Eye (tissue), 1 donor: ENCODE results near the gene IL3.

Experiments
- DNase-seq: peaks from one replicate; pipeline ENCODE4 v3.0.0-alpha.2; 2015

Gene IL3

DNA sequence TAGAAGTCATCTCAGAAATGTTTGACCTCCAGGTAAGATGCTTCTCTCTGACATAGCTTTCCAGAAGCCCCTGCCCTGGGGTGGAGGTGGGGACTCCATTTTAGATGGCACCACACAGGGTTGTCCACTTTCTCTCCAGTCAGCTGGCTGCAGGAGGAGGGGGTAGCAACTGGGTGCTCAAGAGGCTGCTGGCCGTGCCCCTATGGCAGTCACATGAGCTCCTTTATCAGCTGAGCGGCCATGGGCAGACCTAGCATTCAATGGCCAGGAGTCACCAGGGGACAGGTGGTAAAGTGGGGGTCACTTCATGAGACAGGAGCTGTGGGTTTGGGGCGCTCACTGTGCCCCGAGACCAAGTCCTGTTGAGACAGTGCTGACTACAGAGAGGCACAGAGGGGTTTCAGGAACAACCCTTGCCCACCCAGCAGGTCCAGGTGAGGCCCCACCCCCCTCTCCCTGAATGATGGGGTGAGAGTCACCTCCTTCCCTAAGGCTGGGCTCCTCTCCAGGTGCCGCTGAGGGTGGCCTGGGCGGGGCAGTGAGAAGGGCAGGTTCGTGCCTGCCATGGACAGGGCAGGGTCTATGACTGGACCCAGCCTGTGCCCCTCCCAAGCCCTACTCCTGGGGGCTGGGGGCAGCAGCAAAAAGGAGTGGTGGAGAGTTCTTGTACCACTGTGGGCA lies 13.8 kb downstream of the IL3 start:
- DNase-seq = no peak

DNA sequence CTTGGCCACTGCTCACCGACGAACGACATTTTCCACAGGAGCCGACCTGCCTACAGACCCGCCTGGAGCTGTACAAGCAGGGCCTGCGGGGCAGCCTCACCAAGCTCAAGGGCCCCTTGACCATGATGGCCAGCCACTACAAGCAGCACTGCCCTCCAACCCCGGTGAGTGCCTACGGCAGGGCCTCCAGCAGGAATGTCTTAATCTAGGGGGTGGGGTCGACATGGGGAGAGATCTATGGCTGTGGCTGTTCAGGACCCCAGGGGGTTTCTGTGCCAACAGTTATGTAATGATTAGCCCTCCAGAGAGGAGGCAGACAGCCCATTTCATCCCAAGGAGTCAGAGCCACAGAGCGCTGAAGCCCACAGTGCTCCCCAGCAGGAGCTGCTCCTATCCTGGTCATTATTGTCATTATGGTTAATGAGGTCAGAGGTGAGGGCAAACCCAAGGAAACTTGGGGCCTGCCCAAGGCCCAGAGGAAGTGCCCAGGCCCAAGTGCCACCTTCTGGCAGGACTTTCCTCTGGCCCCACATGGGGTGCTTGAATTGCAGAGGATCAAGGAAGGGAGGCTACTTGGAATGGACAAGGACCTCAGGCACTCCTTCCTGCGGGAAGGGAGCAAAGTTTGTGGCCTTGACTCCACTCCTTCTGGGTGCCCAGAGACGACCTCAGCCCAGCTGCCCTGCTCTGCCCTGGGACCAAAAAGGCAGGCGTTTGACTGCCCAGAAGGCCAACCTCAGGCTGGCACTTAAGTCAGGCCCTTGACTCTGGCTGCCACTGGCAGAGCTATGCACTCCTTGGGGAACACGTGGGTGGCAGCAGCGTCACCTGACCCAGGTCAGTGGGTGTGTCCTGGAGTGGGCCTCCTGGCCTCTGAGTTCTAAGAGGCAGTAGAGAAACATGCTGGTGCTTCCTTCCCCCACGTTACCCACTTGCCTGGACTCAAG lies 14.6 kb downstream of the IL3 start:
- no peak for DNase-seq

DNA sequence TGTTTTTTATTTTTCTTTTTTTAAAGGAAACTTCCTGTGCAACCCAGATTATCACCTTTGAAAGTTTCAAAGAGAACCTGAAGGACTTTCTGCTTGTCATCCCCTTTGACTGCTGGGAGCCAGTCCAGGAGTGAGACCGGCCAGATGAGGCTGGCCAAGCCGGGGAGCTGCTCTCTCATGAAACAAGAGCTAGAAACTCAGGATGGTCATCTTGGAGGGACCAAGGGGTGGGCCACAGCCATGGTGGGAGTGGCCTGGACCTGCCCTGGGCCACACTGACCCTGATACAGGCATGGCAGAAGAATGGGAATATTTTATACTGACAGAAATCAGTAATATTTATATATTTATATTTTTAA lies 15.2 kb downstream of the IL3 start:
- DNase-seq = no peak

DNA sequence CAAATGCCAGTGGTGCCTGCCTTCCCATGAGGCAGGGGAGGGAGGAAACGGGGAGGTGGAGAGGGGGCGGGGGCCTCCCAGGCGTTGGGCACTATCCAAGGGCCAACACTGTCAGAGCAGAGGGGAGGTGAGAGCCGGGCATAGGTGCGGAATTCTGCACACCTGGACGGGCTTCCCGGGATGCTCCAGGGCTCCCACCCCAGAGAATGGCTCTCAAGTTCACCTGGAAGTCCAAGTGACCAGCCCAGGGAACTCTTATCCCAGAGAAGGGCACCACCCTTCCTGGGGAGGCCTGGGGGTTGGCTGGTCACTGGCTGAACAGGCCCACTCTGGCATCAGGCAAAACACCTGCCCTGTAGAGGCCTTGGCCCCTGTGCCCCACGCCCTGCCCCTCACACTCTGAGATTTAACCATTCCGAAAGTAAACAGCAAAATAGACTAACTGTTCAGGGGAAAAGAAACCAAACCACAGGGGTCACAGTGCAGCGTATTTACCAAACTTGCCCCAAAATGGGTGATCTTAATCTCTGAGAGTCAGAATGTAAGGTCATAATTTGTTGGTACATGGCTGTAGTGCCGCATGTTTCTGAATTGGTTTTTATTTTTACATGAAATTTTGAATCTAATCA lies 15.9 kb downstream of the IL3 start:
- DNase-seq = no peak

DNA sequence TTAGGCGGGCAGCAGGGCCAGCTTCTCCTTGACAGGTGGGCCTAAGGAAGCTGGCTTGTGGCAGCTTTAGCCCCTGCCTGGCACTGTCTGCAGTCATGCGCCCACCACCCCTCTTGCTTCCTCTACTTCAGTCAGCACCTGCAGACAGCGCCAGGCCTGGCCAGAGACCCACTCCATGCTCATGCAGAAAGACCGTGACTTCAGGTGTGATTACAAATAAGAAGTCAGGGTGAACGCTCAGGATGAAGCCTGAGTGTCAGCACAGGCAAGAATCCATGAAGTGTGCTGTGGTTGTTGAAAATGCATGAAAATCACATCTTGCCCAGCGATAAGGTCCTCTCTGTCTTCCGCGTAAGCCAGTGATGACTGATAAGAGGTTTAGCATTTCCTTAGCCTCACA lies 16.5 kb downstream of the IL3 start:
- no peak for DNase-seq

DNA sequence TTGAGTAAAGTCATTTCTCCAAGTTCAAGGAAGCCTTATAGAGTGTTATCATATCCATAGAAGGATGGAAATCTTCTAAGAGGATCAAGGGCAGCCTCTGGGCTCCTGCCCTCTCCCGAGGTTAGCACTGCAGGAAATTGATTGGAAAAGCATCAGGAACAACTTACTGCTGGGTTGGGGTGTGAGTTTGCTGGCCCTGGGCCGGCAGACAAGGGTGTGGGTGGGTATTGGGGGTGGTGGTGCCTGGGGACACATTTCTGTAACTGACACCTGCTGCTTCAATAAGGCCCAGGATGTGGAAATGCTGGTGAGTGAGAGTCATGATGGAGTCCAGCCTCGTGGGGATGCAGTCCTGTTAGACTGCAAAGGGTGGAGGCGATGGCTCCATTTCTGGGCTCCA lies 18.6 kb downstream of the IL3 start:
- no peak for DNase-seq

DNA sequence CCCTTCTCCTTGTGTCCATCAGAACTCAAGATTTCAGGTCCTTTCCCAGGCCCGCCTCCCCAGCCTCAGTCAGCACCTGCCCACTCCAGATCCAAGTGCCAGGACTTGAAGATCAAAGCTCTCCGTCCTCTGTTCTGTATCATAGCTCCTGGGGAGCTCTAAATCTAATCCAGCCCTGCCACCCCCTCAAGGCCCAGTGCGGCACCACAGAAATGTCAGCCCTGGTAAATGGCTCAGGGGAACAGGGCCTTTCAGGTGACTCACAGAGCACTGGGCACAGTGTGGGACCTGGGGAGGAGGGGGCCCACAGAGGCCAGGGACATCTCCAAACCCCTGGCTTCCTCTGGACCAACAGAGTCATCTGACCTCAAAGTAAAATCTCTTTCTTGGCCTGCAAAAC lies 19.2 kb downstream of the IL3 start:
- DNase-seq = no peak

DNA sequence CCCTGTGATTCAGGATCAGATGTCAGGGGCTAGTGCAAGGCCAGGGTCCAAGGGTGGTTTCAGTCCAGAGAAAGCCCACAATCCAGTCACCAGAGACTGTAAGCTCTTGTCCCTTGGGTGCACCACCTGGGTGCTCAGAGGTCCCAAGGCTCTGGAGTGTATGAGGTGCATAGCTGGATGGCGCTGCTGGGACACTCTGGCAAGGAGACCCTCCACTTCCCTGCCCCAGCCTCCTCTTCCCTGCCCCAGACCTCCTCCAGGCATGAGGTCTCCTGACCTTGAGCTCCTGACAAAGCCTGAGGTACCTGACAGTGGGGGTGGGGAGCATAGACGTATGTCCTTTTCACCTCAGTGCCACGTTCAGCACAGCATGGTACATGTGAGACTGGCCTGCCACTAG lies 20.1 kb downstream of the IL3 start:
- no peak for DNase-seq

DNA sequence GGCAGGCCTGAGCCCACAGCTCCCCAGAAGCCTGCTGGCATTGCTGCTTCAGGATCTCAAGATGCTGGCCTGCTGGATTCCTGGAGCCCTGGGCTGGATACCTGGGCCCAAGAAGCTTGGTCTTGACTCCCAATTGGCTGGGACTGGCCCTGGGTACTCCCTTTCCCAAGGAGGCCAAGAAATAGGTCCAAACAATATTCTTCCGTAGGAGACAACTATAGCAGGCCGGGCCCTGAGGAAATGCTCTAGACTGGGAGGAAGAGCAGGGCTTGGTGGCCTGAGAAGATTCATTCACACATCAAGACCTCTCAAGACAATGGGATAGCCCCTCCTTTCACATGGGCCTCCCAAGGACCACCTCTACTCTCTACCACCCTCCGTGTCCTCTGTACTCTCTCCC lies 21.0 kb downstream of the IL3 start:
- no peak for DNase-seq

DNA sequence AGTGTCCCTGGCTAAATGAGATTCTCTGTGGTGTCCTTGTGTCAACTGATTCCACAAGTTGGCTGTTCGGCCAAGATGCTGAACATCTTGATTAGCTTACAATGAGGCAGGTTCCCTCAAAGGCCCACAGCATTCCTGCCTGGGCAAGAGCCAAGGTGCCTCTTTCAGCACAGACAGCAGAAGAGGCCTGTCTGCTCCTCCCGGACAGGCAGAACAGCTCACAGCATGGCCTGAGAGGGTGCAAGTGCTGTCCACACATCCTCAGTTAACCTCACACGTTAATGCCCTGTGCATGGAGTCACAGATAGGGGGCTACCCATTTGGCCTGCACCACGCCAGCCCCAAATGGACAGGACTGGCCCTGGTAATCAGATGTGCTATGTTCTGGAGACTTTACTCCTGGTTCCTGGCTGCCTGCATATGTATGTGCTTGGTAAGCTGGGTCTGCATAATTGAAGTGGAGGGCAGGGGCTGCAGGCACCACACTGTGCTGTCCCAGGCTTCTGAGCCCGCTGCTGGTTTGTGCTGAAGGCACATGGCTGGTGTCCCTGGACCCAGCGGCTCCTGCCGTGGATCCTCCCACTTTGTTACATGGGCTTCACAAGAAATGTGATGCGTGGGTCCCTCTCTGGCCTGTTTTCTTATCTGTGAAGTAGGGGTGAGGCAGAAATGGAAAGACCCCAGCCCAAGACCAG lies 22.0 kb downstream of the IL3 start:
- DNase-seq = no peak

DNA sequence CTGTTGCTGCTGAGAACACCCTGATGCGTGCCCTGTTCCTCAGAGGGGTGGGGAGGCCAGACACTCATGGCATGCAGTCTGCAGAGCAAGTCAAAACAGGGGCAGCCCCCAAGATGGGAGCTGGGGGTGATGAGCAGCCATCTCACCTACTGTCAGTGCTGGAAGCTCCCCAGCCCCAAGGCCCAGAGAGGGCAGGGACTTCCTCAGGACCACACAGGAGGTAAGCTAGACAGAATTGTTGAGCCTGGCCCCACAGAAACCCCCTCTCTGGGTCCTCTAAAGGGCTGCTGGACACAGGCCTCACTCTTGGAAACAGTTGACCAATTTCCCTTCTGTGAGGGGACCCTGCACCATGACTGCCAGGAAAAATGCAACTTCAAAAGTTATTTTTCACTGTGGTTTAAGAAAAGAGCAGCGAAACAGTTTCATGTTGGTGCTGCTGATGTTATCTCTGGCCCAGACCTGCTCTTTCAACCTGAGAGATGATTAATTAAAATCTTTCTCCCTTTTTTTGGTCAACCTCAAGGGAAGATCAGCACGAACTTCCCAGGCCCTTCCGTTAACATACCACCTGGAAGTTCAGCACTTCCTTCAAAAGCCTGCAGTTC lies 22.7 kb downstream of the IL3 start:
- DNase-seq = no peak

DNA sequence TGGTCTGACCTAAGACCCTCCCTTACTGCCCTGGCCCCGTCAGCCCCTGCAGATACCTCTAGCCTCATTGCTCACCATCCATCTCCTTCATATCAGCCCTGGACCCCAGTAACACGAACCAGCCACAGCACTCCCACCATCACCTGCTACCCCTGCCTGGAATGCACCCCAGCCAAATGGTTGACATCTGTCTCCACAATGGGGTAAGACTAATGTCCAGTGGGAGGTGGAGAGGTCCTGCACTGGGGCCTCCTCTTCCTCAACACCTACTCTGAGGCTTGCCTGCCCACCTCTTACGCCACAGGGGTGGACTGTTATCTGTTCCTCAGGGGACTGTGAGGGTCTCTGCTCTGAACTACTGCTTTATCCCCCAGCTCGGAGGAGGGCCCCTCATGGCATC lies 25.2 kb downstream of the IL3 start:
- DNase-seq = no peak

DNA sequence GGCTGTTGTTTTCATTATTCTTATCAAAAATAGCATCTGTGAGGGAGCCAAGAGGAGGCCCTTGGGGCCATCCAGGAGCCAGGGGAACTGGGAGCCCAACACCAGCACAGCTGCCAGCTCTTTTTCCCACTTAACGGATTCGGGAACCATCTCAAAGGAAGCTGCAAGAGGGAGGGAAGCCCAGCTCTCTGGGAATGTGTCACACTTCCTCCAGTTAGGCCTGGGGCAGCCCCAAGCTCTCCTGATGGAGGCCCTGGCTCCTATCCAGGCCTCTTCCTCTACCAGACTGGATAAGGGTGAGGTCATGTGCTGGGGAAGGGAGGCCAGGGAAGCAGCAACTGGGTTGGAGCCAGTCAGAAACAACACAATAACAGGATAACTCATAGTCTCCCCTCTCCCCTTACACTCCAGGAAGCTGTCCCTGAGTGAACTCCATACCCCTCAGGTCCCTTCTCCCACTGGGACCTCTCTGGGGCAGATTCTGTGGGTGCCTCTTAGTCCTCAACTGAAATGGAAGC lies 25.9 kb downstream of the IL3 start:
- DNase-seq = peak; percentile 18

DNA sequence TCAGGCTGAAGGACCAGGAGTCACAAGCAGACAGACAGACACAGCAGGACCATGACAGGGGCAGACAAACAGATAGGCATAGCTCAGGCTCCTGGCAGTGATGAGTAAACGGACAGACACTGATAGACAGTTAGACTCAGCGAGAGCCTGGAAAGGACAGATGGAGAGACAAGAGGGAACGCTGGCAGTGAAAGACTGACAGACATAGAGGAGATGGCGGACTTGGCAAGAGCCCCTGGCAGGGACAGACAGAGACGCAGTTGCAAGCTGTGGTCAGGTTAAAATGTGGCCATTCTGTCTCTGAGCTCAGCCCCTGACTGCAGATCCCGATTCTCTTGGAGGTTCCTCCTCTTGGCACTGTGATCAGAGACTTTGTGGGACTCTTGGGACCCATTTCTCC lies 26.7 kb downstream of the IL3 start:
- DNase-seq = no peak

DNA sequence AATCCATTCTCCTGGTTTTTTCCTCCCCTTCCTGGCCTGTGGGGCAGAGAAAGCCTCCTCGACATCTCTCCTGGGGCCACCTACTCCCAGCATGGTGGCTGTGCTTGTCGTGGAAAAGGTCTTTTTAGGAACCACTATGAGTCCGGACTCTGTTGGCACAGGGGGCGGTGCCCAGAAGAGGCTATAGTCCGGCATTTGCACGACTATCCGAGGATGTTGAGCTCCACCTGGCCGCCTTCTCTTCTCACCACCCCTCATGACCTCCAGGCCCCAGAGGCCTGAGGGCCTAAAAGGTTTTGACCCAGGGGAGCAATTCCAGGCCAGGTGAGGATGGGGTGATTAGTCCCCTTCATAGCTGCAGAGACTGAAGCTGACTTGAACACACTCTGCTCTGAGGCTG lies 27.2 kb downstream of the IL3 start:
- no peak for DNase-seq

DNA sequence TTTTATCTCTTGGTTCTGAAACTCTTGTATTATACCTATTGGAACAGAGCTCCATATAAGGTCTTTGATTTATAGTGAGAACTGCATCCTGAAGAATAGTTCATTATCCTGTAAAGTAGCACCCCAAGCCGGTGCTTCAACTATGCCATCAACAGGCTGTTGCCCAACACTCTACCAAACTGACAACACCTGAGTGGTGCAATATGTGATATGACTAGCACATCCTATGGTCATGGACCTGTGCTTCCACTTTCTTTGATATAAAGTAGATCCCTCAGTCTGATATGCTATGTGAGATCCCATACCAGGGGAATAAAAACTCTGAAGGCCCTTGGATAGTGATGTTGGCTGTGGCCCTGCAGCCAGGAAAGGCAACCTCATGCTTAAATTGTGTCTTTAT lies 28.9 kb downstream of the IL3 start:
- no peak for DNase-seq

DNA sequence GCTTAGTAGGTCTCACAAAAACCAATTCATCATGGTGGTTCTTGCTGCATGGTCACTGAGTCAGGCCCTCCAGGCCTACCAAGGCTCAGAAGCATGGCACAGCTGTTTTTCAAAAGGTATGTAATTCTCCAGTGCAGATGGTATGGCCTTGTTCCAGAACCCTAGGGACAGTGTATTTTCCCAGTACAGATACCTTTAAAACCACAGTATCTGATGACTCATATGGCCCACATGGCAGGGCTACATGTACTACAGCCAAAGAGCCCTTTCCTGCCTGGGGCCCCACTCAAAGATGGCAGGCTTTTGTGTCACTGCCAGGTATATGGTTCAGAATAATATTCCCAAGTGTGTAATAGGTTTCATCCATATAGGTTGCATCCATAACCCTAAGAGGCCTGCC lies 29.7 kb downstream of the IL3 start:
- DNase-seq = no peak

DNA sequence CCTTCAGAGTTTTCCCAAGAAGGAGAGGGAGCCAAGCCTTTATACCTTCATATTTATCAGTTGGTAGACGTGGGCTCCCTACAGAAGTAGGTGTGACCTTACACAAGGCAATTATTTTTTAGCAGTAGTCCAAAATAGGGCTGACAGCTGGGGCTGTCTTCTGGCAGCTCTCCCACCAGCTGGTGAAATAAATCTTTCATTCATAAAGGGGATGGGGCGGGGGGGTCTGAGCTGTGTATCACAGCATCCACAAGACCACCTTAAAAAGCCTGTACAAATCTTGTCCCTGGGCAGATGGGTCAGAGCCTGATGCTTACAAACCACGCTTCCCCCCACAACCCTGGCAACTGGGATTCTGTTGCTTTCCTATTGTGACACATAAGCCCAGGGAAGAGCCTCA lies 32.8 kb downstream of the IL3 start:
- peak; percentile 35 for DNase-seq

DNA sequence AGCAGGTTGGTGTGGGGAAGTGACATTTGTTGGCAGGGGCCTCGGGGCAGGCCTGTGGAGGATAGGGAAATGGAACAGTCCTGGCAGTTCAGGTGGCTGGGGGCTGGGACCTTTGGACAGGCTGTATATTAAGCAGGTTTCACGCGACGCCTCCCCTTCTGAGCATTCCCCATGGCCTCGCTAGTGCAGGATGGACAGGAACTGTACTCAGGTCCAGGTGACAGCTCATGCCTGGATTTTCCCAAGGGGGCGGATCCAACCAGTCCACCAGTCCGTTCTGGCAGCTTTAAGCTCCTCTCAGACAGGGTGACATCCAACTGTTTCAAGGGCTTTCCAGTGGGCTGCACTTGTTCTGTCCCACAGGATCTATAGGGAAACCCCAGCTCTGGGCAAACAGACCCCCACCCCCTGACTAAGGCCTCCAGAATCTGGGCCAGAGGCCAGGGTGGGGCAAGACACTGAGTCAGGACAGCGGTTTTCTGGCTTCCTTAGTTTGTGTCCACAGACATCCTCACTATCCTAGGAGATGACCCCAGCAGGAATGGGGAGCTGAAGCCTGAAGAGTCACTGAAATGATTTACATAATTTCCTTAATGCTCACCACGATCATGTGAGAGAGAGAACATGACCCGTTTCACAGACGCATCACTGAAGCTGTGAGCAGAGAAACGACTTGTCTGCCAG lies 34.1 kb downstream of the IL3 start:
- DNase-seq = peak; percentile 12

DNA sequence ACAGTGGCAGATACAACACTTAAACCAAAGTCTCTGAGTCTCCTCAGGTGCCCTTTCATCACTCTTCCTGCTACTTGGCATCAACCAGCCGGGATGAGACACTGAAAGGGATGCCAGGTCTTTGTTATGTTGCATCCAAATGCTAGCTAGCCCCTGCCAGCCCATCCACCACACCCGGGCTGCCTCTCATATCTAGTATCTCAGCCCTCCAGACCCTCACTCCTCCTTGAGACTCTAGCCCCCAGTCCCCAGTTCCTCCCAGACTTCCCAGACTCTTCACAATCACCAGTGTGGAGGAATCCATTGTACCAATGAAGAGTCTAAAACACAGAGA lies 34.6 kb downstream of the IL3 start:
- no peak for DNase-seq

DNA sequence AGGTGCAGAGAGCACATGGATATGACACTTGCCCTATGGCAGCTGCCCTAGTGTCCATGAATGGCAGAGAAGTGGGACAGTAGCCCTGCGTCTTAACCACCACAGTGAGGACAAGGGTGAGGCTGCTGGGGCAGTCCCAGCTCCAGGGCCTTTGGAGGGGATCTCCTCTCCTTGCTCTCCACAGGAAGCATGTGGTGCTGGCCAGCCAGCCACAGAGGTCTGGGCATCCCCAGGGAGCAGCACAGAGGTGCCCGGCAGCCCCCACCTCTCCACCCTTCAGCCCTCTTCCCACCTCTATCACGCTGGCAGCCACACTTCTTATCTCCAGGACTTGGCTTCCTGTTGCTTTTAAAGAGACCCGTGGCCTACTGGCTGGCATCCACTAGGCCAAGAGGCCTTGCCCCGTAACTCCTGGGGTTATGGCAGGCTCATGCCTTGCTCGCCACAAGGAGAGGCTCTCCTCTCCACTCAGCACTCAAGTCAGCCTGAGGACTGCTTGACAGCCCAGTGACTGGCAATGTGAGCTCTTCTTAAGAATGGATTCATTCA lies 35.0 kb downstream of the IL3 start:
- no peak for DNase-seq

DNA sequence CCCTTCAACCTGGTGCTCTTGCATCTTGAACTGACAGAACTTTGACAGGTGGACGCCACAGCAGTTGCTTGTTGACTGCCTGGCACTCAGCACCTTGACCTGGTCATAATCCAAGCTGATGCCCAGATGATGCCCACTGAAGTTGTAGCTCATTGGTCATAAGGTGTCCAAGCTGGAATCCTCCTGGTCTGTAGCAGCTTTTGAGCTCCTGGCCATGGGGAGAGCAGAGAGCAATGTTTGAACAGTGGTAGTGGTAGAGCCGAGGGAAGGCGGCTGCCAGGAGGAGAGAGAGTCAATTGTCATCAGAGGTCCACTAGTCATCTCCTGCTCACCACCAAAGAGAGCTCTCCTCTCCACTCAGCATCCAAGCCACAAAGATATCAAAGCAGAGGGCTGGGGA lies 36.4 kb downstream of the IL3 start:
- no peak for DNase-seq
